Smooth muscle cell (in vitro differentiated cells): ENCODE results near the gene HSPB6. TPM values are rescaled to one million over a fixed set of nuclear protein-coding genes. Genes with fewer than 3 reads are reported as not detected.

Experiments
- DNase-seq: peaks from one replicate; lab custom pipeline; 2025; ENCODE audit not compliant: unreplicated experiment; lab: John Stamatoyannopoulos, UW
- H2AFZ ChIP-seq: fragments of 200-600 bp; sonication (generic); 2 replicates; pipeline ENCODE4 v1.6.0; 2016; ENCODE audit warnings: antibody characterized with exemption, low read depth, mild to moderate bottlenecking
- H3F3A ChIP-seq: fragments of 200-600 bp; sonication (generic); 2 replicates; pipeline ENCODE4 v1.6.0; 2017; ENCODE audit warnings: antibody characterized with exemption, low read depth
- H3K27ac ChIP-seq: fragments of 200-600 bp; sonication (generic); 2 replicates; pipeline ENCODE4 v1.5.1; 2016; ENCODE audit warnings: low read depth, mild to moderate bottlenecking
- H3K27me3 ChIP-seq: fragments of 200-600 bp; sonication (generic); 2 replicates; pipeline ENCODE4 v1.6.1; 2016; ENCODE audit warnings: low read depth, mild to moderate bottlenecking
- H3K36me3 ChIP-seq: fragments of 200-600 bp; sonication (generic); 2 replicates; pipeline ENCODE4 v1.5.1; 2016; ENCODE audit warnings: low read depth
- H3K4me1 ChIP-seq: fragments of 200-600 bp; sonication (generic); 2 replicates; pipeline ENCODE4 v1.5.1; 2016; ENCODE audit warnings: low read depth
- H3K4me2 ChIP-seq: fragments of 200-600 bp; sonication (generic); 2 replicates; pipeline ENCODE4 v1.6.0; 2016; ENCODE audit warnings: mild to moderate bottlenecking
- H3K4me3 ChIP-seq: fragments of 200-600 bp; sonication (generic); 2 replicates; pipeline ENCODE4 v1.5.1; 2016; ENCODE audit warnings: mild to moderate bottlenecking
- H3K79me2 ChIP-seq: fragments of 200-600 bp; sonication (generic); 2 replicates; pipeline ENCODE4 v1.6.0; 2016; ENCODE audit warnings: low read depth, mild to moderate bottlenecking
- H3K9ac ChIP-seq: fragments of 200-600 bp; sonication (generic); 2 replicates; pipeline ENCODE4 v1.6.0; 2016; ENCODE audit warnings: low read depth
- H3K9me3 ChIP-seq: fragments of 200-600 bp; sonication (generic); replicated peaks from 2 replicates; pipeline ENCODE4 v1.5.1; 2016; ENCODE audit warnings: low read depth
- H4K20me1 ChIP-seq: fragments of 200-600 bp; sonication (generic); 2 replicates; pipeline ENCODE4 v1.6.0; 2016; ENCODE audit warnings: low read depth
- WGBS: methylation state at CpG from one replicate; pipeline ENCODE4 v1.1.7; 2016; ENCODE audit warnings: low lambda C conversion rate; 5-methylcytosine and 5-hydroxymethylcytosine counted together
- polyA plus RNA-seq: library from polyadenylated mRNA; unstranded; fragments of >200 nt; fragmentation: Nextera tagmentation; extraction: Ambion mirVana; gene quantifications from 2 replicates; pipeline ENCODE4 v1.2.1, GENCODE V29; 2016
- total RNA-seq: library from RNA; depleted of rRNA; stranded (reverse); fragments of >200 nt; gene quantifications from 2 replicates; pipeline ENCODE4 v1.2.3, GENCODE V29; 2014
- TF ChIP-seq, protein P1 (sequence below): fragments of 200-600 bp; sonication (generic); IDR thresholded peaks from 2 replicates; pipeline ENCODE4 v1.5.1; 2017; ENCODE audit warnings: borderline replicate concordance, mild to moderate bottlenecking, antibody characterized with exemption; ENCODE audit not compliant: insufficient read depth, poor library complexity, severe bottlenecking

Gene HSPB6
- total and polyA plus RNA-seq, 2 experiments from 2014 or later: 19.1 to 254 TPM

DNA sequence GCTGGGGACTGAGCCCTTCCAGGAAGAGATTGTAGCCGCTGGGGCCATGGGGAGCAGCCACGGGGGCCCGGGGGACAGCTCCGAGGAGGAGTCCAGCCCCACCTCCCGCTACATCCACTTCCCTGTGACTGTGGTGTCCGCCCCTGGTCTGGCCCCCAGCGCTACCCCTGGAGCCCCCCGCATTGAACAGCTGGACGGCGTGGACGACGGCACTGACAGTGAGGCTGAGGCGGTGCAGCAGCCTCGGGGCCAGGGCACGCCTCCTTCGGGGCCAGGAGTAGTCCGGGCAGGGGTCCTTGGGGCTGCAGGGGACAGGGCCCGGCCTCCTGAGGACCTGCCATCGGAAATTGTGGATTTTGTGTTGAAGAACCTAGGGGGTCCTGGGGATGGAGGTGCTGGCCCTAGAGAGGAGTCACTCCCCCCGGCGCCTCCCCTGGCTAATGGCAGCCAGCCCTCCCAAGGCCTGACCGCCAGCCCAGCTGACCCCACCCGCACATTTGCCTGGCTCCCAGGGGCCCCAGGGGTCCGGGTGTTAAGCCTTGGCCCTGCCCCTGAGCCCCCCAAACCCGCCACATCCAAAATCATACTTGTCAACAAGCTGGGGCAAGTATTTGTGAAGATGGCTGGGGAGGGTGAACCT lies 24.2 kb downstream of the HSPB6 start:
- WGBS: 99% methylated on average over 22 of the region's 25 CpGs
- Histone ChIP-seq H3K27ac (no peak overlapping the region), H3F3A (no peaks in the 10 kb centered on the region), H3K79me2 (no peaks in the 10 kb centered on the region), H3K36me3 (no peaks in the 10 kb centered on the region), H3K9me3 (no peaks in the 10 kb centered on the region), H3K4me3 (no peak overlapping the region), H2AFZ (no peak overlapping the region), H3K4me1 (no peaks in the 10 kb centered on the region), H3K4me2 (no peak overlapping the region), H3K9ac (no peak overlapping the region), H3K27me3 (no peaks in the 10 kb centered on the region), H4K20me1 (peaks cover 16% of the 10 kb centered on the region)
- no peak for DNase-seq
- TF ChIP-seq, protein P1, sequence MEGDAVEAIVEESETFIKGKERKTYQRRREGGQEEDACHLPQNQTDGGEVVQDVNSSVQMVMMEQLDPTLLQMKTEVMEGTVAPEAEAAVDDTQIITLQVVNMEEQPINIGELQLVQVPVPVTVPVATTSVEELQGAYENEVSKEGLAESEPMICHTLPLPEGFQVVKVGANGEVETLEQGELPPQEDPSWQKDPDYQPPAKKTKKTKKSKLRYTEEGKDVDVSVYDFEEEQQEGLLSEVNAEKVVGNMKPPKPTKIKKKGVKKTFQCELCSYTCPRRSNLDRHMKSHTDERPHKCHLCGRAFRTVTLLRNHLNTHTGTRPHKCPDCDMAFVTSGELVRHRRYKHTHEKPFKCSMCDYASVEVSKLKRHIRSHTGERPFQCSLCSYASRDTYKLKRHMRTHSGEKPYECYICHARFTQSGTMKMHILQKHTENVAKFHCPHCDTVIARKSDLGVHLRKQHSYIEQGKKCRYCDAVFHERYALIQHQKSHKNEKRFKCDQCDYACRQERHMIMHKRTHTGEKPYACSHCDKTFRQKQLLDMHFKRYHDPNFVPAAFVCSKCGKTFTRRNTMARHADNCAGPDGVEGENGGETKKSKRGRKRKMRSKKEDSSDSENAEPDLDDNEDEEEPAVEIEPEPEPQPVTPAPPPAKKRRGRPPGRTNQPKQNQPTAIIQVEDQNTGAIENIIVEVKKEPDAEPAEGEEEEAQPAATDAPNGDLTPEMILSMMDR: no peak

DNA sequence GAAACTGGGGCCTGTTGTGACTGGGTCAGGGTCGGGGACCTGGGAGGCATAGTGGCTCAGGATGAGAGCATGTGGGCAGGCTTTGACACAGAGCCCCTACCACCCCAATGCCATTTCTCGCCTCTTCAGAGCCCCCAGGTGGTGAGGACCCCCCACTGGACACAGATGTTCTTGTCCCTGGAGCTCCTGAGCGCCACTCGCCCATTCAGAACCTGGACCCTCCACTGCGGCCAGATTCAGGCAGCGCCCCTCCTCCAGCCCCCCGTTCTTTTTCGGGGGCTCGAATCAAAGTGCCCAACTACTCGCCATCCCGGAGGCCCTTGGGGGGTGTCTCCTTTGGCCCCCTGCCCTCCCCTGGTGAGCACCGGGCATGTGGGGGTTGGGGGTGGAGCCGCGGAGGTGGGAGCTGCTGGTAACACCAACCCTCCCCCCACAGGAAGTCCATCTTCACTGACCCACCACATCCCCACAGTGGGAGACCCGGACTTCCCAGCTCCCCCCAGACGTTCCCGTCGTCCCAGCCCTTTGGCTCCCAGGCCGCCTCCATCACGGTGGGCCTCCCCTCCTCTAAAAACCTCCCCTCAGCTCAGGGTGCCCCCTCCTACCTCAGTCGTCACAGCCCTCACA lies 24.9 kb downstream of the HSPB6 start:
- H3K36me3 ChIP-seq: no peaks in the 10 kb centered on the region
- H3K4me1 ChIP-seq: no peaks in the 10 kb centered on the region
- 99% methylated on average over 13 of the region's 21 CpGs for WGBS
- no peak overlapping the region for H3K9ac ChIP-seq
- TF ChIP-seq, protein P1: no peak
- no peaks in the 10 kb centered on the region for H3K27me3 ChIP-seq
- no peaks in the 10 kb centered on the region for H3K79me2 ChIP-seq
- peaks cover 16% of the 10 kb centered on the region for H4K20me1 ChIP-seq
- H3F3A ChIP-seq: no peaks in the 10 kb centered on the region
- H3K9me3 ChIP-seq: no peaks in the 10 kb centered on the region
- no peak for DNase-seq
- H2AFZ ChIP-seq: no peak overlapping the region
- H3K4me3 ChIP-seq: no peak overlapping the region
- no peak overlapping the region for H3K4me2 ChIP-seq
- no peak overlapping the region for H3K27ac ChIP-seq

DNA sequence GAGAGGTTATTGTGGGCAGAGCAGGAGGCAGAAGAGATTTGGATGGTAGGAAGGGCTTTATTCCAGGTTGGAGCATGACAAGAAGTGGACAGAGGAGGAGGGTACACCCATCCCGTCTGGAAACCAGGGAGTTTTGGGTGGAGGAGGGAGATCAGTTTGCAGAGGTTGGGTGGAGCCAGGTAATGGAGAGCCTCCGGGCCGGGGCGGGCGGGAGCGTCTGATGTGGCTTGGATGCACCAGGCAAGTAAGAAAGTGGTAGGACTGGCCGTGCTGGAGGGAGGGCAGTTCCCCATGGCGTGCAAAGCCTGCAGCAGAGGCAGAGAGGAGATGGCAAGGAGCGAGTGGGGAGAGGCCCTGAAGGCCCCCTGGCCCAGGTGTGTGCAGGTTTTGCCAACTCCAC lies 25.5 kb downstream of the HSPB6 start:
- no peaks in the 10 kb centered on the region for H3K4me1 ChIP-seq
- no peaks in the 10 kb centered on the region for H3K79me2 ChIP-seq
- H2AFZ ChIP-seq: no peak overlapping the region
- peaks cover 2% of the 10 kb centered on the region for H3K36me3 ChIP-seq
- peaks cover 16% of the 10 kb centered on the region for H4K20me1 ChIP-seq
- 75% methylated on average over 9 of the region's 9 CpGs for WGBS
- H3K27me3 ChIP-seq: no peaks in the 10 kb centered on the region
- DNase-seq: no peak
- no peak overlapping the region for H3K9ac ChIP-seq
- TF ChIP-seq, protein P1: no peak
- H3K27ac ChIP-seq: no peak overlapping the region
- no peaks in the 10 kb centered on the region for H3F3A ChIP-seq
- no peak overlapping the region for H3K4me2 ChIP-seq
- no peaks in the 10 kb centered on the region for H3K9me3 ChIP-seq
- H3K4me3 ChIP-seq: no peak overlapping the region

DNA sequence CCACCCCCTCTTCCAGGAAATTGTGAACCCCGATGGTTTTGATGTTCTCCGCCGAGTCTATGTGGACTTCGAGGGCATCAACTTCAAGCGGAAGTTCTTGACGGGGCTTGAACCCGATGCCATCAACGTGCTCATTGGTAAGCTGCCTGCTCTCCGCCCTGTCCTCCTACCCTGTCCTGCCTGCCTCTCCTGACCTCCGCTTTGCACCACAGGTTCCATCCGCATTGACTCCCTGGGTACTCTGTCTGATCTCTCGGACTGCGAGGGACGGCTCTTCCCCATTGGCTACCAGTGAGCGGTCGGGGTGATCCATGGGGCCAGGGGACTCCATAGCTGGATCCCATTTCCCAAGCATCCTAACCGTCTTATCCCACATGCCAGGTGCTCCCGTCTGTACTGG lies 26.5 kb downstream of the HSPB6 start:
- TF ChIP-seq, protein P1: no peak
- no peak for DNase-seq
- peaks cover 6% of the 10 kb centered on the region for H3K36me3 ChIP-seq

More for the DNA sequence above, 26.5 kb downstream of the HSPB6 start:
- H3K27ac ChIP-seq: no peak overlapping the region
- WGBS: 97% methylated on average over 18 of the region's 18 CpGs
- no peak overlapping the region for H3K4me3 ChIP-seq
- no peak overlapping the region for H3K4me2 ChIP-seq
- H2AFZ ChIP-seq: no peak overlapping the region
- no peaks in the 10 kb centered on the region for H3K27me3 ChIP-seq
- H3K79me2 ChIP-seq: no peaks in the 10 kb centered on the region
- no peaks in the 10 kb centered on the region for H3F3A ChIP-seq
- peaks cover 16% of the 10 kb centered on the region for H4K20me1 ChIP-seq
- H3K4me1 ChIP-seq: no peaks in the 10 kb centered on the region
- H3K9ac ChIP-seq: no peak overlapping the region
- H3K9me3 ChIP-seq: no peaks in the 10 kb centered on the region
